Vagina (tissue), 2 donors: ENCODE data around the gene YARS1. TPM values are rescaled to one million over a fixed set of nuclear protein-coding genes. Genes with fewer than 3 reads are reported as not detected.

ENCODE experiments used
- DNase-seq, 2 donors: peaks; one replicate each; pipeline ENCODE4 v3.0.0-alpha.2; 2017; ENCODE audit errors: extremely low spot score in 2 of 2
- H3K27ac ChIP-seq: fragments of 200-600 bp; sonication (generic); one replicate; pipeline ENCODE4 v1.5.1; 2019
- H3K27me3 ChIP-seq: fragments of 200-600 bp; sonication (generic); one replicate; pipeline ENCODE4 v1.5.1; 2019
- H3K36me3 ChIP-seq, 2 donors: fragments of 200-600 bp; sonication (generic); one replicate each; pipeline ENCODE4 v1.5.1; 2017 to 2019
- H3K4me1 ChIP-seq: fragments of 200-600 bp; sonication (generic); one replicate; pipeline ENCODE4 v1.5.1; 2019
- H3K4me3 ChIP-seq, 2 donors: fragments of 200-600 bp; sonication (generic); 1 replicate in 1 of 2; 2 replicates in 1 of 2; pipeline ENCODE4 v1.5.1; 2016 to 2019
- H3K9me3 ChIP-seq: fragments of 200-600 bp; sonication (generic); one replicate; pipeline ENCODE4 v1.5.1; 2019
- POLR2A ChIP-seq, 2 donors: fragments of 450-650 bp; IDR thresholded peaks; one replicate each; pipeline ENCODE4 v1.6.1; 2017; ENCODE audit warnings: antibody characterized with exemption in 2 of 2, mild to moderate bottlenecking in 2 of 2, moderate library complexity in 2 of 2
- POLR2AphosphoS5 ChIP-seq, 2 donors: sonication (generic); formaldehyde crosslinking; IDR thresholded peaks; one replicate each; pipeline ENCODE4 v1.9.0; 2017; ENCODE audit warnings: antibody characterized with exemption in 2 of 2, mild to moderate bottlenecking in 2 of 2, low read depth in 1 of 2; ENCODE audit not compliant: insufficient read depth in 1 of 2
- intact Hi-C: fragments of 100-400 bp; cut with DNase I; formaldehyde crosslinking; loops from one replicate; pipeline ENCODE4 v1.15.1; 2023
- total RNA-seq: library from RNA; depleted of rRNA; stranded (reverse); fragments of >200 nt; gene quantifications from one replicate; pipeline ENCODE4 v1.2.3, GENCODE V29; 2016
- TF ChIP-seq, protein P1 (sequence below), 3 experiments: fragments of 450-650 bp in 2 of 3; fragments of 200-600 bp in 1 of 3; sonication (generic) in 1 of 3; IDR thresholded peaks; one replicate each; pipeline ENCODE4 v1.5.1; 2017 to 2019; ENCODE audit warnings: antibody characterized with exemption in 3 of 3, mild to moderate bottlenecking in 2 of 3, moderate library complexity in 2 of 3

YARS1 gene
- total RNA-seq, 1 donor from 2014 or later, result 41.3 TPM

DNA sequence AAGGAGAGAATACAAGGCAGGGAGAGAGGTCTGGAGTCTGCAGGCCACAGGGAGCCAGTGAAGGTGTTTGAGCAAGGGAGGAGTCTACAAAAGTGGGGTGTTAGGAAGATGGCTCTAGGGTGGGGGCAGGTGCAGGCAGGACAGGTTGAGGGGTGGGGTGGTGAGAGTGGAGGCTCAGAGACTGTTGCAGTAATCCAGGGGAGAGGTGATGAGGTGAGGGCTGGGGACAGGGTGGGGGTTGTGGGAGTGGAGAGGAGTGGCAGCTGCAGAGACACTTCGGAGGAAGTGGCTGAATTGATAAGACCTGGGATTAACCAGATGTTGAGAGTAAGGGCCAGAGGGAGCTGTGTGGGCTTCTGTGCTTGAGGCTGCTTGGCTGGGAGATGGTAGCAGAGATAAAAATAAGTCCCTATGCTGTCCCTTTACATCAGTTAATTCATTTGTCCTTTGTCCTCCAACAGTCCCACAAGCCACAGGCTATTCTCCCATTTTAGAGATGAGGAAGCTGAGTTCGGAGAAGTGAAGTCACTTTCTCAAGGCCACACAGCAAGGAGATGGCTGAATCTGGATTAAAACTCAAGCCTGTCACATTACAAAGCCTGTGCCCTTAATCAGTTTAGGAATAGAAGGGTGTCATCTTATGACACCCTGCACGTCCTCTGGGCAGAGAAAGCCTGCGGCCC, 59.8 kb downstream of the YARS1 start:
- H3K27ac ChIP-seq, result peak overlapping the region; percentile 84
- DNase-seq, result no peak
- no peaks in the 10 kb centered on the region for H3K27me3 ChIP-seq
- no peaks in the 10 kb centered on the region for H3K36me3 ChIP-seq
- H3K4me1 ChIP-seq, result peaks cover 85% of the 10 kb centered on the region
- intact Hi-C loops, result no loop called here
- H3K9me3 ChIP-seq, result no peaks in the 10 kb centered on the region
- TF ChIP-seq, protein P1, sequence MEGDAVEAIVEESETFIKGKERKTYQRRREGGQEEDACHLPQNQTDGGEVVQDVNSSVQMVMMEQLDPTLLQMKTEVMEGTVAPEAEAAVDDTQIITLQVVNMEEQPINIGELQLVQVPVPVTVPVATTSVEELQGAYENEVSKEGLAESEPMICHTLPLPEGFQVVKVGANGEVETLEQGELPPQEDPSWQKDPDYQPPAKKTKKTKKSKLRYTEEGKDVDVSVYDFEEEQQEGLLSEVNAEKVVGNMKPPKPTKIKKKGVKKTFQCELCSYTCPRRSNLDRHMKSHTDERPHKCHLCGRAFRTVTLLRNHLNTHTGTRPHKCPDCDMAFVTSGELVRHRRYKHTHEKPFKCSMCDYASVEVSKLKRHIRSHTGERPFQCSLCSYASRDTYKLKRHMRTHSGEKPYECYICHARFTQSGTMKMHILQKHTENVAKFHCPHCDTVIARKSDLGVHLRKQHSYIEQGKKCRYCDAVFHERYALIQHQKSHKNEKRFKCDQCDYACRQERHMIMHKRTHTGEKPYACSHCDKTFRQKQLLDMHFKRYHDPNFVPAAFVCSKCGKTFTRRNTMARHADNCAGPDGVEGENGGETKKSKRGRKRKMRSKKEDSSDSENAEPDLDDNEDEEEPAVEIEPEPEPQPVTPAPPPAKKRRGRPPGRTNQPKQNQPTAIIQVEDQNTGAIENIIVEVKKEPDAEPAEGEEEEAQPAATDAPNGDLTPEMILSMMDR (IDR thresholded peaks at IDR 0.05), result no peak
- TF ChIP-seq POLR2A (IDR thresholded peaks at IDR 0.05), result no peak
- TF ChIP-seq POLR2AphosphoS5 (IDR thresholded peaks at IDR 0.05; ENCODE audit: insufficient read depth in 1 of 2, low read depth in 1 of 2), result no peak
- H3K4me3 ChIP-seq, result no peak overlapping the region

DNA sequence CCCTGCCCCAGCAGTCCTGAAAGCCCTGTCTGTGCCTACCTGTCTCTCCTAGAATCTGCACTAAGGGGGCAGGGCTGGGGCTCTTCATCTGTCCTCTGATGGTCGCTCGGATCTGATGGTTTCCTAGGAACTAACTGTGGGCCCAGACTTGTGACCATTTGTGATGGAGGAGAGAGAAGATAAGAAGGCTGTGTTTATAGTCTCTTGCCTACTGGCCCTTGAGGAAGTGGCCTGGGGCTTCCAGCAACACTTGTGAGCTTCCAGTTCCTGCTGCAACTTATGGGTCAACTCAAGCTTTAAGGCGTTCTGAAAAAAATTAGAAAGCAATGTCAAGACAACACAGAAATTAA, 61.4 kb downstream of the YARS1 start:
- no peak for DNase-seq
- Histone ChIP-seq H3K27me3 (no peaks in the 10 kb centered on the region), H3K9me3 (no peaks in the 10 kb centered on the region), H3K4me1 (peaks cover 69% of the 10 kb centered on the region), H3K27ac (peak overlapping the region; percentile 84), H3K4me3 (peak overlapping the region in 1 of 2 donors; percentile 78), H3K36me3 (no peaks in the 10 kb centered on the region)
- intact Hi-C loops, result no loop called here
- TF ChIP-seq POLR2AphosphoS5 (IDR thresholded peaks at IDR 0.05; ENCODE audit: insufficient read depth in 1 of 2, low read depth in 1 of 2) (no peak), POLR2A (IDR thresholded peaks at IDR 0.05) (no peak)
- TF ChIP-seq, protein P1 (IDR thresholded peaks at IDR 0.05), result no peak

DNA sequence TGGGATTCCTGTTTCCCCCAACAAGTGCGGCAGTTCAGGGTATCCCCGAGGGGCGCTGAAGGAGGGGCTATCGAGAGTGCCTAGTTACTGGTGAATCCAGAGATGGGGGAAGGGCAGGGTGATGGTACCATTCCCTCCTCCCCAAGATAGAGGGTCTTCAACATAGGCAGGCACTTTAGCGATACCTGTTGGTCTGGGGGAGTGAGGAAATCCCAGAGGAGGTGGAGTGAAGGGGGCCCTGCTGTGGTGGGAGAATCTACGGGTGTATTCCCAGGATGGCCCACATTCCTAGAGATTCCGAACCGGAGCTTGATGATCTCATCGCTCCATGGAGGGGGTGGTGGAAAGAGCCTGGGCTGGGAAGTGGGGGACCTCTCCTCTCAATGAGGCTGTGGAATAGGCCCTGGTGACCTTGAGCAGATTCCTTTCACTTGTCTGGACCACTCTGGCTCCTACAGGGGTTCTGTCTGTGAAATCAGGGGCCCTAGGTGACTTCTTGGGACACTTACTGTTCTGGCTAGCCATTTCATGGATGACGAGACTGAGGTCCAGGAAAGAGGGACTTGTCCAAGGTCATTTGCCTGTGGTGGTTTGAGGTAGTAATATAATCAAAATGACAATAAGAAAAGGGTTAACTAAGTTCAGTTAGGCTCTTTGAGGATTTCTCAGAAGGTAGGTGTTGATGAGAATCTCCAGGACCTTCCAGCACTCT, 61.9 kb downstream of the YARS1 start:
- Histone ChIP-seq H3K4me1 (peaks cover 66% of the 10 kb centered on the region), H3K4me3 (peak overlapping the region; percentile 77 to 78), H3K27ac (peak overlapping the region; percentile 84), H3K9me3 (no peaks in the 10 kb centered on the region), H3K36me3 (no peaks in the 10 kb centered on the region), H3K27me3 (no peaks in the 10 kb centered on the region)
- no peak for DNase-seq
- intact Hi-C loops, result no loop called here
- TF ChIP-seq POLR2AphosphoS5 (IDR thresholded peaks at IDR 0.05; ENCODE audit: insufficient read depth in 1 of 2, low read depth in 1 of 2) (no peak), POLR2A (IDR thresholded peaks at IDR 0.05) (no peak)
- TF ChIP-seq, protein P1 (IDR thresholded peaks at IDR 0.05), result no peak

DNA sequence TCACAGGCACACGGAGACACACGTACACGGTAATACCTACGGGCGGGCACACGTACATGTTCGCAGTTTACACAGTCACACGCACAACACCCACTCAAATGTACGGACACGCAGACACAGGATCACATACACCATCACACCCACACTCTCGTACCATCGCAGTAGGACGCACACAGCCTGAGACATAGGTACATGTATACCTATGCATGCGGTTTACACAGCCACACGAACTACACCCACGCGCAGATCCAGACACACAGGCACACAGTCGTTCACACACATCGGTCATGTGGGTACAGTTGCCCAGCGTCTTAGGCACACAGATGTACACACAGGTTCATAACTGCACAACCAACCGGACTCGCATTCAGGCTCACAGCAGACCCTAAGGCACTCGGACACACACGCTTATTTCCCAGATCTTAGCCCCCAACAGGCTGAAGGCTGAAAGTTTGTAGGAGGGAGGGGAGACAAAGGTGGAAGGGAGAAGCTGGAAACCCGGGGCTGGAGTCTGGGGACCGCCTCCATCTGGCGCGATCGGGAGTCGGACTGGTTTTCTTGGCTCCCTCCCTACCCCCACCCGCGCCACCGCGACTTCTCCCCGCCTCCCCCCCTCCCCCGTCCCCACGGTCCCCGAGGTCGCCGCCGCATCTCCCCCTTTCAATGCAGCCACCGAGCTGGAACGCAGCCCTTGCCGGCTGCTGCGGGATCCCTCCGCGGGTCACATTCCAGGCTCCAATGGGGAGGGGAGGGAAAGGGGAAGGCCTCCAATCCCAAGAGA, 62.7 kb downstream of the YARS1 start:
- H3K36me3 ChIP-seq, result no peaks in the 10 kb centered on the region
- H3K4me3 ChIP-seq, result peak overlapping the region; percentile 77 to 78
- TF ChIP-seq POLR2AphosphoS5 (IDR thresholded peaks at IDR 0.05; ENCODE audit: insufficient read depth in 1 of 2, low read depth in 1 of 2) (no peak), POLR2A (IDR thresholded peaks at IDR 0.05) (no peak)
- TF ChIP-seq, protein P1 (IDR thresholded peaks at IDR 0.05), result no peak
- H3K27ac ChIP-seq, result peak overlapping the region; percentile 84
- H3K9me3 ChIP-seq, result no peaks in the 10 kb centered on the region
- no peak for DNase-seq
- intact Hi-C loops, result no loop called here
- no peaks in the 10 kb centered on the region for H3K27me3 ChIP-seq
- H3K4me1 ChIP-seq, result peaks cover 60% of the 10 kb centered on the region
